ENCODE results near the gene BRD9.

Gene BRD9

GRCh38 chr5:886716-887325 lies 5.8 kb downstream of the BRD9 start:
- TF ChIP-seq CTCF (IDR thresholded peaks at IDR 0.05; ENCODE audit: low read length) (no peak), EZH2 (IDR thresholded peaks at IDR 0.05; ENCODE audit: borderline replicate concordance, low read length) (no peak)
- Histone ChIP-seq H3K27me3 (ENCODE audit: insufficient read depth, low read length) (no peaks in the 10 kb centered on the region), H3K9me3 (ENCODE audit: low read length) (no peaks in the 10 kb centered on the region), H3K36me3 (ENCODE audit: insufficient read depth, low read length) (peaks cover 94% of the 10 kb centered on the region), H4K20me1 (ENCODE audit: insufficient read depth, low read length) (no peaks in the 10 kb centered on the region), H3K79me2 (ENCODE audit: insufficient read depth, low read length) (no peaks in the 10 kb centered on the region), H3K4me3 (ENCODE audit: low read depth, low read length, poor library complexity, severe bottlenecking) (no peak overlapping the region), H3K9me2 (ENCODE audit: low read depth, low read length) (no peaks in the 10 kb centered on the region), H3K27ac (ENCODE audit: low read depth, low read length, poor library complexity, severe bottlenecking) (no peak overlapping the region), H2AFZ (ENCODE audit: low read length) (no peak overlapping the region), H3F3A (ENCODE audit: insufficient read depth, low read length) (no peaks in the 10 kb centered on the region), H3K4me1 (ENCODE audit: insufficient read depth, low read length, severe bottlenecking) (peaks cover 10% of the 10 kb centered on the region), H3K4me2 (ENCODE audit: low read length) (no peak overlapping the region), H3K9ac (ENCODE audit: low read length) (no peak overlapping the region)

GRCh38 chr5:886036-886435 lies 6.6 kb downstream of the BRD9 start:
- Histone ChIP-seq H3K4me2 (ENCODE audit: low read length) (no peak overlapping the region), H3K9me3 (ENCODE audit: low read length) (no peaks in the 10 kb centered on the region), H4K20me1 (ENCODE audit: insufficient read depth, low read length) (no peaks in the 10 kb centered on the region), H3K27ac (ENCODE audit: low read depth, low read length, poor library complexity, severe bottlenecking) (no peak overlapping the region), H3K9ac (ENCODE audit: low read length) (no peak overlapping the region), H3K4me1 (ENCODE audit: insufficient read depth, low read length, severe bottlenecking) (peaks cover 2% of the 10 kb centered on the region), H3K36me3 (ENCODE audit: insufficient read depth, low read length) (peaks cover 100% of the 10 kb centered on the region), H2AFZ (ENCODE audit: low read length) (no peak overlapping the region), H3K79me2 (ENCODE audit: insufficient read depth, low read length) (no peaks in the 10 kb centered on the region), H3K27me3 (ENCODE audit: insufficient read depth, low read length) (no peaks in the 10 kb centered on the region), H3F3A (ENCODE audit: insufficient read depth, low read length) (no peaks in the 10 kb centered on the region), H3K9me2 (ENCODE audit: low read depth, low read length) (no peaks in the 10 kb centered on the region), H3K4me3 (ENCODE audit: low read depth, low read length, poor library complexity, severe bottlenecking) (no peak overlapping the region)
- TF ChIP-seq CTCF (IDR thresholded peaks at IDR 0.05; ENCODE audit: low read length), result no peak
- TF ChIP-seq EZH2 (IDR thresholded peaks at IDR 0.05; ENCODE audit: borderline replicate concordance, low read length), result no peak

GRCh38 chr5:885529-885928 lies 7.1 kb downstream of the BRD9 start:
- H3K9me3 ChIP-seq (ENCODE audit: low read length), result no peaks in the 10 kb centered on the region
- no peak overlapping the region for H3K27ac ChIP-seq (ENCODE audit: low read depth, low read length, poor library complexity, severe bottlenecking)
- no peaks in the 10 kb centered on the region for H3K79me2 ChIP-seq (ENCODE audit: insufficient read depth, low read length)
- no peaks in the 10 kb centered on the region for H3F3A ChIP-seq (ENCODE audit: insufficient read depth, low read length)
- H2AFZ ChIP-seq (ENCODE audit: low read length), result no peak overlapping the region
- H3K4me1 ChIP-seq (ENCODE audit: insufficient read depth, low read length, severe bottlenecking), result no peaks in the 10 kb centered on the region
- no peak overlapping the region for H3K4me2 ChIP-seq (ENCODE audit: low read length)
- no peak overlapping the region for H3K4me3 ChIP-seq (ENCODE audit: low read depth, low read length, poor library complexity, severe bottlenecking)
- peaks cover 100% of the 10 kb centered on the region for H3K36me3 ChIP-seq (ENCODE audit: insufficient read depth, low read length)
- H3K9ac ChIP-seq (ENCODE audit: low read length), result no peak overlapping the region
- H3K27me3 ChIP-seq (ENCODE audit: insufficient read depth, low read length), result no peaks in the 10 kb centered on the region
- no peaks in the 10 kb centered on the region for H3K9me2 ChIP-seq (ENCODE audit: low read depth, low read length)
- no peaks in the 10 kb centered on the region for H4K20me1 ChIP-seq (ENCODE audit: insufficient read depth, low read length)
- TF ChIP-seq EZH2 (IDR thresholded peaks at IDR 0.05; ENCODE audit: borderline replicate concordance, low read length) (no peak), CTCF (IDR thresholded peaks at IDR 0.05; ENCODE audit: low read length) (no peak)
